Stimulated activated CD4-positive, alpha-beta T cell treated with anti-CD3 and anti-CD28 coated beads, Interleukin-1b, Interleukin-23, amount 100 ng/mL, for 1 hour (primary cell): ENCODE results near the gene NMRAL1.

Source experiments
- DNase-seq, 2 donors: peaks; one replicate each; pipeline ENCODE4 v3.0.0-alpha.2; 2020; ENCODE audit warnings: low read depth in 2 of 2

Gene NMRAL1

DNA sequence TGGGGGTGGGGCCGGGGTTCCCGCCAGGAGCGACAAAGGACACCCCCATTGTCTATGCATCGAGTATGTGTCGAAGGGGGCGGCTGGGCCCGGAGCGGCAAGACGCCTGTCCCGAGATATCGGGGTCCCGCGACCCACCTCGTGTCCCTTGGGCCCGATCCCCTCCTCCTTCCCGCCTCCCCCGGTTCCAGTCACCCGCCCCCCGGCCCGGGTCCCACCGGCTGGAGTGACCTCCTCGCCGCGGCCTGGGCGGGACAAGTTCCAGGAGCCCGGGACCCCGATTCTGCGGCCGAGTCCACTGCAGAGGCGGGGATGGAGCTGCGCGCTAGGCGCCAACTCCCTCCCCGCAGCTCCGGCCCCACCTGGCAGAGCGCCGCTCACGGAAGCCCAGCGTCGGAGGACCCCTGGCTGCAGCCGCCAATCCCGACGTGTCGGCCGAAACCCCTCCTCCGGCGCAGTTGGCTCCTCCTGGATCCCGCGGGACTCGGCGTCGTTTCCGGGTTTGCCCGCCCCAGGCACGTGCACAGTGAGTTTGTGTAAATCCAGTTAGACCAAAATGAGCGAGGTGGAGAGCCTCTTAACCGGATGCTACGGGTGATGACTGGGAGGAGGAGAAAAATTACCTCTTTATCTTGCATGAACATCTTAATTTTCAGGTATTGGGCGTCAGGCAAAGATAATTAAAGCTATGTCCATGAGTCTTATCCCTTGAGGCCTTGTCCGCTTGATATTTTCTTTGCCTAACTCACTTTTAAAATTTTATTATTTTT, at the start of gene NMRAL1:
NMRAL1 (minus strand) TSS at position 434 of the 770 bp plus-strand sequence. CDS start 493 bp downstream, outside the sequence.
- peak; percentile 46 to 55 for DNase-seq

DNA sequence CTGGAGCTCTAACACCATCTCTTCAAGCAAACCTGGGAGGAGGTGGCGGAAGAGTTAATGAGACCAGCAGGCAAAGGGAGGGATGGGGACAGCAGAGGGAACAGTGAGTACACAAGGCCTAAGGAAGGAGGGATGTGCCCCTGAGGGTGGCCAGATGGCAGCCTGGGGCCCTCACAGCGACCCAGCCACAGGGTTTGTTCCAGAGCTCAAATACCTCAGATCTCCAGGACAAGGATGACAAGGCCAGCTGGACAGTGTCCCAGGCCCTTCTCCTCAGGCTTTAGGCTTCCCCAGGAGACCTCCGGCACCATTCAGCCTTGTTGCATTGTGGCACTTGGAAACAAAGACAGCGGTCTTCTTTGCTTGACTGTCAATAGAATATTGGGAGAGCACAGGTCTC, 49.3 kb upstream of the NMRAL1 start:
- DNase-seq: no peak

DNA sequence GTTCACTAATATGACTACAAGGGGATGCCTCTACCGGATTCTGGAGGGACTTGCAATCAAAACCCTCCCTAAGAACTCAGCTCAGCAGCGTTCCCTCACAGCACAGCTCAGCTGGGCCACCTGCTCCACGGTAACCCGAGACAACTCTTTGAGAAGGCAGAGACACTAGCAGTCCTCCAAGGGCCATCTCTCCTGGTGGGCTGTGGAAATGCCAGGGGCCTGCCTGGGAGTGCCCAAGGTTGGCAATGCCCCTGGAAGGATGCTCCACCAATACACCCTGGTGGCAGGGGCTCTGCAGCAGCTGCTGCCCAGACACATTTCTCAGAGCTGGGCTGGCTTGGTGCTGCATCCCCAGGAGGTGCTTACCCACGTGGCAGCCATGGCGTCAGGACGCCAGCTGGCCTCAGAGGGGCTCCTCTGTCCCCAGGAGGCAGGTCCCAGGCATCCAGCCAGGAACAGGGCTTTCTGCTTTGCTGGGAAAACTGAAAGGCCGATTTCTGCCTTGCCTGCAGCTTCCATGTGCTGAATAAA, 47.7 kb upstream of the NMRAL1 start:
- no peak for DNase-seq

- no peak for DNase-seq
Measured at GRCh38 chr16:4520913-4521312, 46.5 kb upstream of the NMRAL1 start.

DNA sequence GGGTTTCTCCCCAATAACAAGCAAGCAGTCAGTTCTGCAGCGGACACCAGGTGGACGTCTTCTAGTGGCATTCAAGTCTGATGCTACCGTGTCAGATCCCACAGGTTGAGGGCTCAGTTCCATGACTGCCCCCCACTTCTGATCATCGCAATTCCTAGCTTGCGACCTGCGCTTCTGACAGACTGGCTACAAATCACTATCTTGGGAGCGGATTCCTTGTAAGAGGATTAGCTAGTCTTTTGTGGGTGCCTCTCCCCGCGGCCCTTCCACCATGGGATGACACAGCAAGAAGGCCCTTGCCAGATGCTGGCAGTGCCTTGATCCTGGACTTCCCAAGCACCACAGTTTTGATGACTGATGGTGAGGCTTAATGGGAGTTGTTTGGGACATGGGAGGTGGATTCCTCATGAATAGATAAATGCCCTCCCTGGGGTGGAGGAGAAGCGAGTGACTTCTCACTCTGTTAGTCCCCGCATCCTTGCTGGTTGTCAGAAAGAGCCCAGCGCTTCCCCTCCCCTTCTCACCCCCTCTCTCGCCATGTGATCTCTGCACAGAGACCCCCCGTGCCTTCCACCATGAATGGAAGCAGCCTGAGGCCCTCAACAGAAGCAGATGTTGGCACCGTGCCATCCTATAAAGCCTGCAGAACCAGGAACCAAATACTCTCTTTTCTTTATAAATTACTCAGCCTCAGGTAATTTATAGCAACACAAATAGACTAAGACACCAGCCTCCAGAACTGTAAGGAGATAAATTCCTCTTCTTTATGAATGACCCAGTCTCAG, 45.0 kb upstream of the NMRAL1 start:
- no peak for DNase-seq

- no peak for DNase-seq
Measured at GRCh38 chr16:4517812-4518680, 43.6 kb upstream of the NMRAL1 start.

DNA sequence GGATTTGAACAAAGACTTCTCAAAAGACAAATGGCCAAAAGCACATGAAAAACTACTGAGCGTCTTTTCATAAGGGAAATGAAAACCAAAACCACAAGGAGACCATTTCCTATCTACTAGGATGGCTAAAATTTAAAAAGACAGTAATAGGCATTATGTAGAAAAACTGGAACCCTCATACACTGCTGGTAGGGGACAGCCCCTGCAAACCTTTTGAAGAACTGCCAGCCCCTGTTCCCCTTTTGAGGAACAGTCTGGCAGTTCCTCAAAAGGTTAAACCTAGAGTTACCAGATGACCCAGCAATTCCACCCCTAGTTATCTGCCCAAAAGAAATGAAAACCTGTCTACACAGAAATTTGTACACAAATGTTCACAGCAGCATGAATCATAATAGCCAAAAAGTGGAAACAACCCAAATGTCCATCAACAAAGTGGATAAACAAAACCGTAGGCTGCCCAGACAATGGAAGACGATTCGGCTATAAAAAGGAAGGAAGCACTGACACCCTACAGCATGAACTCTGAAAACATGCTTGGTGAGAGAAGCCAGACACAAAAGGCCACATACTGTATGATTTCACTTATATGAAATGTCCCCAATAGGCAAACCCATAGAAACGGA, 41.3 kb upstream of the NMRAL1 start:
- DNase-seq: no peak

DNA sequence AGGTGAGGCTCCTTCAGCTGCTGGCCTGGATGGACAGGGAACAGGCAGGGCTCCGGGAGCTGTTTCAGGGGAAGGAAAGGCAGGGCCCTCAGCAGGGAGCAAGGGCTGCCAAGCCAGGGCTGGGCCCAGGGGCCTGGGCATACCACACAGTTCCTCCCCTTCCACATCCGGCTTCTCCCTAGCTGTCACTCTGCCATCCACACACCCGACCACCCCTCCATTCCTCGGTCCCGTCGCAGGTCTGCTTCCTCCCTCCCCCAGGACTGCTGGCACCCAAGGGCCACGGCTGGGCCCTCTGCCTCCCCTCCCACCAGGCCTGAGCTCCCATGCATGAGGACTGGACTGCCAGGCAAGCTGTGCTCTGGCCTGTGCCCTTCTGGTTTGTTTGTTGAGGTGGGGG, 40.2 kb upstream of the NMRAL1 start:
- no peak for DNase-seq

GRCh38 chr16:4513881-4514280, 39.5 kb upstream of the NMRAL1 start:
- DNase-seq: no peak

GRCh38 chr16:4513086-4513860, 38.8 kb upstream of the NMRAL1 start:
- DNase-seq: no peak

GRCh38 chr16:4512473-4512872, 38.0 kb upstream of the NMRAL1 start:
- no peak for DNase-seq

DNA sequence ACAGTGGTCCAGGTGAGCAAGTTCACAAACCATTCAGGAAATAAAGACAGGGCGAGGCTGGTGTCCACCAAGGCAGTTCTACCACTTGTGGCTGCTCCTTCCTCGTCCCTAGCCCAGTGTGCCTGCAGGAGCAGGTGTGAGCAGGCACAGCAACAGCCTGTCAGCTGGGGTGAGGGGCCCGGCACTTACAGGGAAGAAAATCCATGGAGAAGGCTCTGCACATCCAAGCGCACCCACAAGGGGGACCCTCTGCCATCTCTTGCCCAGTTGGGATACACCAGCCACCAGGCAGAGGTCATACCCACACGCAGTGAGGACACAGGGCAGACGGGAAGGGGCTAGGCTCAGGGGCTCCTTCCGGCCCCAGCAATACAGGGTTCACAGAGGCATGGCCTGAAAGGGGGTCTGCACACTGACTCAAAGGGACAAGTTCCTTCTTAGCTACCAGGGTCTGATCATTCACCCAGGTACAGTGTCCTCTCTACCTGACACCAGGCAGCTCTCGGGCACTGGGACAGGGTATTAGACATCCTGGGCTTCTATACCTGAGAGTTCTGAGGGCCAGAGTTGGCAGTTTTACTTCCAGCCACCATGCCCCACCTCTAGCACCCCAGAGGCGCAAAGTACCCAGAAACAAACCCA, 37.1 kb upstream of the NMRAL1 start:
- no peak for DNase-seq

- no peak for DNase-seq
Measured at GRCh38 chr16:4510747-4511426, 36.5 kb upstream of the NMRAL1 start.

- DNase-seq: no peak
Measured at GRCh38 chr16:4510131-4510530, 35.7 kb upstream of the NMRAL1 start.

DNA sequence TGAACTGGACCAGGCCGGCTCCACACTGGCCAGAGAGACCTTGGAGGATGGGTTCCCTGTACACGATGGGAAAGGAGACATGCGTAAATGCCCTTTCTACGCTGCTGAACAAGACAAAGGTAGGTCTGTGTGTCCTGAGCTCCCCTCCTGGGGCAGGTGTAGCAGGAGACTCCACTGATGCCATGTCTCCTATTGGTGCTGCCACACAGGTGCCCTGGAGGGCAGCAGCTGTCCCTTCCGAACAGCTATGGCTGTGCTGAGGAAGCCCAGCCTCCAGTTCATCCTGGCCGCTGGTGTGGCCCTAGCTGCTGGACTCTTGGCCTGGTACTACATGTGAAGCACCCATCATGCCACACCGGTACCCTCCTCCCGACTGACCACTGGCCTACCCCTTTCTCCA, 35.0 kb upstream of the NMRAL1 start:
- DNase-seq: no peak

GRCh38 chr16:4508806-4509205, 34.4 kb upstream of the NMRAL1 start:
- no peak for DNase-seq

DNA sequence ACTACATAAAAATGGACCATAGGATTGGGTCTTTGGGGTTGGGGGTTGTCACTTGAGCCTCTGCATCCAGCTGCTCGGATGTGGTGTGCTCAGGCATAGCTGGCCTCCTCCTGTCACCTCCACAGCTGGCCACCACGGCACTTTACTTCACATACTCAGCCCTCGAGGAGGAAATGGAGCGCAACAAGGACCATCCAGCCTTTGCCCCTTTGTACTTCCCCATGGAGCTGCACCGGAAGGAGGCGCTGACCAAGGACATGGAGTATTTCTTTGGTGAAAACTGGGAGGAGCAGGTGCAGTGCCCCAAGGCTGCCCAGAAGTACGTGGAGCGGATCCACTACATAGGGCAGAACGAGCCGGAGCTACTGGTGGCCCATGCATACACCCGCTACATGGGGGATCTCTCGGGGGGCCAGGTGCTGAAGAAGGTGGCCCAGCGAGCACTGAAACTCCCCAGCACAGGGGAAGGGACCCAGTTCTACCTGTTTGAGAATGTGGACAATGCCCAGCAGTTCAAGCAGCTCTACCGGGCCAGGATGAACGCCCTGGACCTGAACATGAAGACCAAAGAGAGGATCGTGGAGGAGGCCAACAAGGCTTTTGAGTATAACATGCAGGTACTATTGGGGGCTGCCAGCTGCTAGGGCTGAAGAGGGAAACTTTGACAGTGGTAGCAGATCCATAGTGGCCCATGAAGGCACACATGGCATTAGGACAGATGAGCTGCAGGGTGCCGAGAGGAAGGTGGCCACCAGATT, 33.3 kb upstream of the NMRAL1 start:
- no peak for DNase-seq

DNA sequence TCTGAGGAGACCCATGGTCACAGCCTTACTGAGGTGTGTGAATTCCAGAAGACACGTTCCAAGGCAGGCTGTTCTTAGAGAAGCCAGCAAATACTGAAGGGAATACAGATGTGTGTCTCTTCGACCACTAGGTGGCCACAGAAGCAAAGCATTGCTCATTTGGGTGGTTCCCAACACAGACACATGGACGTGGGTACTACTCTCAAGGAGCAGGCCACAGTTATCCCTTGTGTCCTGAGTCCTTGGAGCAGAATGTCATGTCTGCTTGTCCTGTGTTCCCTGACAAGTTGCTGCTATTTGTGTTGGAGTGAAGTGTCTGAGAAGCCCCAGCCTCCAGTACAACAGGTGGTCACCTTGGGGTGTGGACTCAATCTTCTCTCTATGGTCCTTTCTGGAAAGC, 32.0 kb upstream of the NMRAL1 start:
- peak; percentile 18 to 24 for DNase-seq
